HG03442 (cell line): ENCODE measurements around the gene BAG2.

Source experiments
- ATAC-seq: cut with Tn5 transposase; IDR thresholded peaks from one replicate; pipeline ENCODE4 v1.9.1; 2021; ENCODE audit warnings: mild to moderate bottlenecking, moderate library complexity; ENCODE audit not compliant: unreplicated experiment

The BAG2 gene

GRCh38 chr6:57221191-57221935 lies 49.2 kb downstream of the BAG2 start:
- ATAC-seq, result peak; percentile 50

GRCh38 chr6:57221936-57222742 lies 50.0 kb downstream of the BAG2 start, which contains the start of gene RAB23:
Gene RAB23 (minus strand): TSS chr6:57222307. CDS start chr6:57210380, 11,927 bp downstream.
- peak; percentile 80 for ATAC-seq

GRCh38 chr6:57222743-57223077 lies 50.6 kb downstream of the BAG2 start:
- ATAC-seq, result no peak

- ATAC-seq, result no peak
These were observed 52.8 kb downstream of the BAG2 start for GRCh38 chr6:57224769-57225515.

- no peak for ATAC-seq
These were observed 54.1 kb downstream of the BAG2 start for GRCh38 chr6:57226221-57226620.
